ENCODE results near the gene NR5A1.

The NR5A1 gene

GRCh38 chr9:124437086-124437485 lies 70.1 kb downstream of the NR5A1 start:
- DNase-seq = no peak

DNA sequence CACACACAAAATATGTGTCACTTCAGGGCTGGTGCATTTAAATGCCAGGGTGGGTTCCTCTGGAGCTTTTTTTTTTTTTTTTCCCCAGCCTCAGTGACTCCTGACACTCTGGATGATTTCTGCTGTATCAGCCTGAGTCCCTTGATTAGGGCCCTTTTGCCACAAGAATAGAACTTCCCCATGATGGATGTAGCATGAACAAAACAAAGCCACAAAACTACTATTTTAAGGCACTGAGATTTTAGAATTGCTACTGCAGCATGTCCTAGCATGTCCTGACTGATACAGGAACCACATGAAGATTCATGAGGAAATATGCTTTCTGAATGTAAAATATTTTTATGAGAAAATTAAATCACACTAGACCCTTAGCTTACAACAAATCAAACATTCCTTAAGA lies 70.9 kb downstream of the NR5A1 start:
- no peak for DNase-seq
